Measurements from ENCODE around the gene ATOX1. TPM values are rescaled to one million over a fixed set of nuclear protein-coding genes. Genes with fewer than 3 reads are reported as not detected.

Gene ATOX1
- total and polyA plus RNA-seq, 9 of the 15 experiments (the other 6 are each of a cell fraction or from before 2014, with no cell fraction given), result 59.2 to 318 (median 86.2) TPM

GRCh38 chr5:151703780-151704179 is 54.7 kb downstream of the ATOX1 start:
- no peaks in the 10 kb centered on the region for H3K36me3 ChIP-seq (ENCODE audit: control insufficient read depth, insufficient read depth, low read length)

More at GRCh38 chr5:151703780-151704179, 54.7 kb downstream of the ATOX1 start:
- H3K4me1 ChIP-seq (replicated peaks in 1 of 2; ENCODE audit: control insufficient read depth in 2 of 2, insufficient read depth in 2 of 2, low read length in 2 of 2), result peaks cover 0 to 3% of the 10 kb centered on the region in 2 experiments; a peak in 2 of 5 replicates
- no peaks in the 10 kb centered on the region for H3K9me3 ChIP-seq (replicated peaks; ENCODE audit: control insufficient read depth, insufficient read depth, low read depth, low read length)
- H3K9ac ChIP-seq (ENCODE audit: insufficient read depth in 1 of 2, low read depth in 2 of 2, low read length in 2 of 2), result no peak overlapping the region
- ATAC-seq (no peak), DNase-seq (ENCODE audit: extremely low read depth in 1 of 4, low spot score in 3 of 4) (no peak), FAIRE-seq (no peak)
- ChIA-PET CTCF (ENCODE audit: low intra/inter-chr PET ratio) (no interaction called here), POLR2A (interaction anchor here (1.2 kb wide), 1 partner anchor 17 kb away, joined by 4 read pairs; the partner anchor contains the start of gene SPARC)
- H3K4me2 ChIP-seq (ENCODE audit: insufficient read depth, low read length), result no peak overlapping the region
- no peak overlapping the region for H3K4me3 ChIP-seq
- no peak overlapping the region for H3K27ac ChIP-seq (ENCODE audit: extremely low read depth, low read depth, low read length)
- H3K79me2 ChIP-seq (ENCODE audit: control insufficient read depth, insufficient read depth, low read length), result no peaks in the 10 kb centered on the region
- WGBS (ENCODE audit: insufficient coverage, low coverage, missing lambda C conversion rate), result 0% methylated on average over 1 of the region's 1 CpG
- no peaks in the 10 kb centered on the region for H3K27me3 ChIP-seq (ENCODE audit: control insufficient read depth in 2 of 2, insufficient read depth in 2 of 2, low read length in 2 of 2)
- no peaks in the 10 kb centered on the region for H3K9me1 ChIP-seq (ENCODE audit: control insufficient read depth, insufficient read depth, low read length)
- H2AFZ ChIP-seq (ENCODE audit: low read depth, low read length), result no peak overlapping the region; the same call in 1 of the 2 replicates
- TF ChIP-seq FOXA1 (IDR thresholded peaks at IDR 0.05; ENCODE audit: borderline replicate concordance), result no peak
- TF ChIP-seq SMARCA5 (IDR thresholded peaks at IDR 0.05), result no peak
- TF ChIP-seq ZNF407 (IDR thresholded peaks at IDR 0.05; ENCODE audit: low read depth), result no peak
- TF ChIP-seq RAD21 (CRISPR knock-in tag; conservative IDR thresholded peaks at IDR 0.05 in 1 of 2, IDR thresholded peaks at IDR 0.05 in 1 of 2), result no peak
- no peak for TF ChIP-seq ZNF239 (CRISPR knock-in tag; IDR thresholded peaks at IDR 0.05)
- TF ChIP-seq NELFE (IDR thresholded peaks at IDR 0.05; ENCODE audit: insufficient read depth, insufficient read length), result no peak
- no peak for TF ChIP-seq GATAD2A (IDR thresholded peaks at IDR 0.05)
- no peak for TF ChIP-seq SFPQ (IDR thresholded peaks at IDR 0.05; ENCODE audit: low read depth, low read length)
- in situ Hi-C loops (cut with MboI) (no loop called here), intact Hi-C loops (cut with micrococcal nuclease) (no loop called here)
- BruUV-seq (replicated peaks), result no TSS peak
- H4K20me1 ChIP-seq (replicated peaks; ENCODE audit: control insufficient read depth, insufficient read depth, low read length), result no peaks in the 10 kb centered on the region
